ENCODE results near the gene HBA2. TPM values are rescaled to one million over a fixed set of nuclear protein-coding genes. Genes with fewer than 3 reads are reported as not detected.
"Not testable (repeated sequence)": the region's sequence is repeated elsewhere in the genome, so short reads cannot be mapped to it uniquely, and the experiment has no call there.

The HBA2 gene
- total RNA-seq = 100 to 1,000 TPM in 2 of 6 experiments, 10 to 100 TPM in 4; 17.8 to 522 (median 55.9) TPM
- long read RNA-seq, transcript HBA2-201 (3 exons, 576 nt) = major isoform, 270 of 287 reads
- long read RNA-seq, transcript HBA2-203 (2 exons, 640 nt) = minor isoform, 16 of 287 reads
- long read RNA-seq, partial matches to known transcripts = 0 of 287 reads
- long read RNA-seq, other reads (novel, unspliced or antisense) = 0 of 287 reads

DNA sequence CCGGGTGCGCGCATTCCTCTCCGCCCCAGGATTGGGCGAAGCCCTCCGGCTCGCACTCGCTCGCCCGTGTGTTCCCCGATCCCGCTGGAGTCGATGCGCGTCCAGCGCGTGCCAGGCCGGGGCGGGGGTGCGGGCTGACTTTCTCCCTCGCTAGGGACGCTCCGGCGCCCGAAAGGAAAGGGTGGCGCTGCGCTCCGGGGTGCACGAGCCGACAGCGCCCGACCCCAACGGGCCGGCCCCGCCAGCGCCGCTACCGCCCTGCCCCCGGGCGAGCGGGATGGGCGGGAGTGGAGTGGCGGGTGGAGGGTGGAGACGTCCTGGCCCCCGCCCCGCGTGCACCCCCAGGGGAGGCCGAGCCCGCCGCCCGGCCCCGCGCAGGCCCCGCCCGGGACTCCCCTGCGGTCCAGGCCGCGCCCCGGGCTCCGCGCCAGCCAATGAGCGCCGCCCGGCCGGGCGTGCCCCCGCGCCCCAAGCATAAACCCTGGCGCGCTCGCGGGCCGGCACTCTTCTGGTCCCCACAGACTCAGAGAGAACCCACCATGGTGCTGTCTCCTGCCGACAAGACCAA lies at the start of gene HBA2:
Gene HBA2 (plus strand): TSS at position 503 of the 568 bp plus-strand sequence. CDS start 37 bp downstream, at position 540.
- H3K4me1 ChIP-seq; DNase-seq; H3K27ac ChIP-seq; intact Hi-C loops (cut with DNase I); ATAC-seq; H3K4me3 ChIP-seq; H3K36me3 ChIP-seq; H3K9me3 ChIP-seq: not testable (repeated sequence)
- peaks cover 4 to 19% of the 10 kb centered on the region in 2 donors for H3K27me3 ChIP-seq
- no CpG with 5 or more reads among the region's 74 CpGs for WGBS (ENCODE audit: insufficient coverage, low coverage, low lambda C conversion rate, missing lambda C conversion rate)

DNA sequence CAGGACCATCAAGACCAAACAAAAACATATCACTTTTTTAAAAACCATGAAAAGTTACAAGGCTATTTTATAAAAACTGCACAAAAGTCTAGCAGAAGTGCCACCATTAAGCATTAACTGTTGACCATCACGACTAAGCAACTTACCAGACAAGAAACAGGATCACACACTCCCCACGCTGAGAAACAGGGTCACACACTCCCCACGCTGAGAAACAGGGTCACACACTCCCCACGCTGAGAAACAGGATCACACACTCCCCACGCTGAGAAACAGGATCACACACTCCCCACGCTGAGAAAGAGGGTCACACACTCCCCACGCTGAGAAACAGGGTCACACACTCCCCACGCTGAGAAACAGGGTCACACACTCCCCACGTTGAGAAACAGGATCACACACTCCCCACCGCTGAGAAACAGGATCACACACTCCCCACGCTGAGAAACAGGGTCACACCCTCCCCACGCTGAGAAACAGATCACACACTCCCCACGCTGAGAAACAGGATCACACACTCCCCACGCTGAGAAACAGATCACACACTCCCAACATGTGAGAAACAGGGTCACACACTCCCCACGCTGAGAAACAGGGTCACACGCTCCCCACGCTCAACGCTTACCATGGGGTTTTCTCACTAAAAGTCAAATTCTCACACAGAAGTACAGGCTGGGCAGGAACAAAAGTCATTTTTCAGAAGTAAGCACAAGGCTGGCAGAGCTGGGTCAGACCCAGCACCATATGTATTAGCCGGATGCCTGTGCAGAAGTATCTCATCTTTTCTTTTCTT lies 48.9 kb upstream of the HBA2 start:
- DNase-seq; H3K4me3 ChIP-seq; intact Hi-C loops (cut with DNase I); ATAC-seq; H3K4me1 ChIP-seq; H3K27ac ChIP-seq; H3K27me3 ChIP-seq; H3K9me3 ChIP-seq; H3K36me3 ChIP-seq: not testable (repeated sequence)
- 77% methylated on average over 11 of the region's 19 CpGs for WGBS (ENCODE audit: insufficient coverage, low coverage, low lambda C conversion rate, missing lambda C conversion rate)

DNA sequence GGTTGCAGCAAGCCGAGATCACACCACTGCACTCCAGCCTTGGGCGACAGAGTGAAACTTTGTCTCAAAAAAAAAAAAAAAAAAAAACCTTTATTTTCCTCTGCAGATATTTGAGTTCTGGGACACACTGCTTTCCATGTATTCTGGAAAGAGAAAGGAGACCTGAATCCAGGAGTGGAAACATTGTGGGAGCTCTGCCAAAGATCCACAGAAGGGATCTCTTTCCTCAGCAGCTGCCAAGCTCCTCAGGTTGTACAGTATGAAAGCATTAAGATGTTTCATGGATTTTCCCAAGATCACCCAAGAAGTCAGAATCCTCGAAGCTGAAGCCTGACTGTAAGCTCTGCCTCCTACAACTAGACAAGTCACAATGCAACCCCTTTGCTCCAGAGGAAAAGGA lies 47.7 kb upstream of the HBA2 start:
- WGBS (ENCODE audit: insufficient coverage, low coverage, low lambda C conversion rate, missing lambda C conversion rate) = no CpG with 5 or more reads among the region's 3 CpGs
- Histone ChIP-seq H3K36me3 (peaks cover 0 to 6% (median 0%) of the 10 kb centered on the region in 4 donors), H3K27me3 (no peaks in the 10 kb centered on the region), H3K27ac (no peak overlapping the region), H3K4me3 (no peak overlapping the region), H3K4me1 (no peaks in the 10 kb centered on the region), H3K9me3 (no peaks in the 10 kb centered on the region)
- no peak for TF ChIP-seq POLR2A (IDR thresholded peaks at IDR 0.05)
- TF ChIP-seq, protein P1, sequence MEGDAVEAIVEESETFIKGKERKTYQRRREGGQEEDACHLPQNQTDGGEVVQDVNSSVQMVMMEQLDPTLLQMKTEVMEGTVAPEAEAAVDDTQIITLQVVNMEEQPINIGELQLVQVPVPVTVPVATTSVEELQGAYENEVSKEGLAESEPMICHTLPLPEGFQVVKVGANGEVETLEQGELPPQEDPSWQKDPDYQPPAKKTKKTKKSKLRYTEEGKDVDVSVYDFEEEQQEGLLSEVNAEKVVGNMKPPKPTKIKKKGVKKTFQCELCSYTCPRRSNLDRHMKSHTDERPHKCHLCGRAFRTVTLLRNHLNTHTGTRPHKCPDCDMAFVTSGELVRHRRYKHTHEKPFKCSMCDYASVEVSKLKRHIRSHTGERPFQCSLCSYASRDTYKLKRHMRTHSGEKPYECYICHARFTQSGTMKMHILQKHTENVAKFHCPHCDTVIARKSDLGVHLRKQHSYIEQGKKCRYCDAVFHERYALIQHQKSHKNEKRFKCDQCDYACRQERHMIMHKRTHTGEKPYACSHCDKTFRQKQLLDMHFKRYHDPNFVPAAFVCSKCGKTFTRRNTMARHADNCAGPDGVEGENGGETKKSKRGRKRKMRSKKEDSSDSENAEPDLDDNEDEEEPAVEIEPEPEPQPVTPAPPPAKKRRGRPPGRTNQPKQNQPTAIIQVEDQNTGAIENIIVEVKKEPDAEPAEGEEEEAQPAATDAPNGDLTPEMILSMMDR (IDR thresholded peaks at IDR 0.05) = no peak
- no peak for ATAC-seq
- DNase-seq = no peak
- intact Hi-C loops (cut with DNase I) = no loop called here

DNA sequence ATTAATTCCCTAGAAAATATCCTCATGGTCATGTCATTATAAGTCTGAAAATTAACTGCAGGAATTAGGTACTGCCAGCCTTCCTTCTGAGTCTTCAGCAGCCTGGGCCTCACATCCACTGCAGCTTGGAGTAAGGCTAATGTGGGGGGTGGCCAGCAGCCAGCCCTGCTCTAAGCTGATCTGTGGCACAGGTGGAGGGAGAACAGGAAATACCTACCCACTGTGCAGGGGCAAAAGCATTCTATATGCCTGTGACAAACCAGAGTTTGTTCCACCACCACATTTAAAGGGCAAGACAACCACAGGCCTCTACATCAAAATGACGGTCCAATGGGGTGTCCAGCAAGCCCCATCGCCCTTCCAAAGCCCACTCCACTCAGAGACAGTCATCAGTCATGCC lies 43.6 kb upstream of the HBA2 start:
- no peak for ATAC-seq
- peak in 1 of 3 donors; percentile 10 for DNase-seq
- H3K27me3 ChIP-seq = no peaks in the 10 kb centered on the region
- H3K9me3 ChIP-seq = no peaks in the 10 kb centered on the region
- H3K4me3 ChIP-seq = no peak overlapping the region
- H3K4me1 ChIP-seq = no peaks in the 10 kb centered on the region
- no peak overlapping the region for H3K27ac ChIP-seq
- peaks cover 0 to 5% (median 0%) of the 10 kb centered on the region in 4 donors for H3K36me3 ChIP-seq
- intact Hi-C loops (cut with DNase I) = no loop called here
- TF ChIP-seq POLR2A (IDR thresholded peaks at IDR 0.05) = no peak
- TF ChIP-seq, protein P1 (IDR thresholded peaks at IDR 0.05) = no peak
- 100% methylated on average over 1 of the region's 2 CpGs for WGBS (ENCODE audit: insufficient coverage, low coverage, low lambda C conversion rate, missing lambda C conversion rate)

DNA sequence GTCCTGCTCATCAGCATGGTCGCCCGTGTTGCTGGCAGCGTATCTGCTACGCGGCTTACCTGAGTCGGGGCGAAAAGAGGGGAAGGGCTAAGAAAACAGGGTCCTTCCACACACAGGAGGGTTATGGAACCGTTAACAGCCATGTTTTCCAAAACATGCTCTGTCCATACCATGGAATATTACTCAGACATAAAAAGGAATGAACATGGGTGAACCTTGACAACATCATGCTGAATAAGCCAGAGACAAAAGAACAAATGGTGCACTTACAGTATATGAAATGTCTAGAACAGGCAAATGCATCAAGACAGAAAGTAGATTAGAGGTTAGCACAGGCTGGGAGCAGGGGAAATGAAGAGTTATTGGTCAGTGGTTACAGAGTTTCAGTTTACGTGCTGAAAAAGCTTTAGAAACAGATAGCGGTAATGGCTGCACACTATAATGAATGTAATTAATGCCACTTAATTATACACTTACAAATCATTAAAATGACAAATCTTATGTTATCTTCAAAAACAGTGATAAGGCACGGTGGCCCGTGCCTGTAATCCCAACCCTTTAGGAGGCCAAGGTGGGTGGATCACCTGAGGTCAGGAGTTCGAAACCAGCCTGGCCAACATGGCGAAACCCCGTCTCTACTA lies 42.0 kb upstream of the HBA2 start:
- TF ChIP-seq POLR2A (IDR thresholded peaks at IDR 0.05) = no peak
- TF ChIP-seq, protein P1 (IDR thresholded peaks at IDR 0.05) = no peak
- H3K9me3 ChIP-seq = no peaks in the 10 kb centered on the region
- H3K27me3 ChIP-seq = no peaks in the 10 kb centered on the region
- ATAC-seq (no peak), DNase-seq (no peak)
- no peaks in the 10 kb centered on the region for H3K4me1 ChIP-seq
- H3K36me3 ChIP-seq = no peaks in the 10 kb centered on the region
- H3K4me3 ChIP-seq = no peak overlapping the region
- H3K27ac ChIP-seq = no peak overlapping the region
- intact Hi-C loops (cut with DNase I) = no loop called here
- 92% methylated on average over 13 of the region's 15 CpGs for WGBS (ENCODE audit: insufficient coverage, low coverage, low lambda C conversion rate, missing lambda C conversion rate)
